SU-DHL-6 (cell line): ENCODE results near the gene TNFRSF1B.

Source experiments
- EZH2phosphoT487 ChIP-seq: fragments of 200-600 bp; sonication (generic), shearing (Covaris generic); conservative IDR thresholded peaks from 2 replicates; pipeline ENCODE4 v1.6.1; 2018; ENCODE audit warnings: mild to moderate bottlenecking, antibody characterized with exemption, low read length, moderate library complexity, mixed read lengths
- TF ChIP-seq, protein P1 (sequence below): fragments of 200-600 bp; sonication (generic); IDR thresholded peaks from one replicate; pipeline ENCODE4 v1.5.1; 2017; ENCODE audit warnings: antibody characterized with exemption, mild to moderate bottlenecking, low read length, moderate library complexity; ENCODE audit not compliant: insufficient read depth, poor library complexity, severe bottlenecking

DNA sequence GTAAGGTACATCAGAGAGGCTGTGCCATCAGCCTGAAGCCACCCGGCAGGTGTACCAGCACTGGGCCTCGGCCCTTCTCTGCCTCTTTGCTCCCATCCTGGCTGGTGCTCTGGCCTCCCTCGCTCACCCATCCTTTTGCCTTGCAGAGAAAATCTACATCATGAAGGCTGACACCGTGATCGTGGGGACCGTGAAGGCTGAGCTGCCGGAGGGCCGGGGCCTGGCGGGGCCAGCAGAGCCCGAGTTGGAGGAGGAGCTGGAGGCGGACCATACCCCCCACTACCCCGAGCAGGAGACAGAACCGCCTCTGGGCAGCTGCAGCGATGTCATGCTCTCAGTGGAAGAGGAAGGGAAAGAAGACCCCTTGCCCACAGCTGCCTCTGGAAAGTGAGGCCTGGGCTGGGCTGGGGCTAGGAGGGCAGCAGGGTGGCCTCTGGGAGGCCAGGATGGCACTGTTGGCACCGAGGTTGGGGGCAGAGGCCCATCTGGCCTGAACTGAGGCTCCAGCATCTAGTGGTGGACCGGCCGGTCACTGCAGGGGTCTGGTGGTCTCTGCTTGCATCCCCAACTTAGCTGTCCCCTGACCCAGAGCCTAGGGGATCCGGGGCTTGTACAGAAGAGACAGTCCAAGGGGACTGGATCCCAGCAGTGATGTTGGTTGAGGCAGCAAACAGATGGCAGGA lies 24.5 kb upstream of the TNFRSF1B start:
- TF ChIP-seq, protein P1, sequence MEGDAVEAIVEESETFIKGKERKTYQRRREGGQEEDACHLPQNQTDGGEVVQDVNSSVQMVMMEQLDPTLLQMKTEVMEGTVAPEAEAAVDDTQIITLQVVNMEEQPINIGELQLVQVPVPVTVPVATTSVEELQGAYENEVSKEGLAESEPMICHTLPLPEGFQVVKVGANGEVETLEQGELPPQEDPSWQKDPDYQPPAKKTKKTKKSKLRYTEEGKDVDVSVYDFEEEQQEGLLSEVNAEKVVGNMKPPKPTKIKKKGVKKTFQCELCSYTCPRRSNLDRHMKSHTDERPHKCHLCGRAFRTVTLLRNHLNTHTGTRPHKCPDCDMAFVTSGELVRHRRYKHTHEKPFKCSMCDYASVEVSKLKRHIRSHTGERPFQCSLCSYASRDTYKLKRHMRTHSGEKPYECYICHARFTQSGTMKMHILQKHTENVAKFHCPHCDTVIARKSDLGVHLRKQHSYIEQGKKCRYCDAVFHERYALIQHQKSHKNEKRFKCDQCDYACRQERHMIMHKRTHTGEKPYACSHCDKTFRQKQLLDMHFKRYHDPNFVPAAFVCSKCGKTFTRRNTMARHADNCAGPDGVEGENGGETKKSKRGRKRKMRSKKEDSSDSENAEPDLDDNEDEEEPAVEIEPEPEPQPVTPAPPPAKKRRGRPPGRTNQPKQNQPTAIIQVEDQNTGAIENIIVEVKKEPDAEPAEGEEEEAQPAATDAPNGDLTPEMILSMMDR = no peak
- TF ChIP-seq EZH2phosphoT487 = no peak
